Measurements from ENCODE around the gene SIL1. TPM values are rescaled to one million over a fixed set of nuclear protein-coding genes. Genes with fewer than 3 reads are reported as not detected.
"Not testable (repeated sequence)": the region's sequence is repeated elsewhere in the genome, so short reads cannot be mapped to it uniquely, and the experiment has no call there.

Gene SIL1
- total and polyA plus RNA-seq, 2 donors (not counting 1 experiment from before 2014, with no cell fraction given): 66.4 to 85.5 TPM

- TF ChIP-seq CTCF (conservative IDR thresholded peaks at IDR 0.05 in 1 of 2, IDR thresholded peaks at IDR 0.05 in 1 of 2; ENCODE audit: low read depth in 1 of 2, low read length in 2 of 2) (no peak), EZH2 (IDR thresholded peaks at IDR 0.05; ENCODE audit: low read length, missing control alignments) (no peak)
- Histone ChIP-seq H3K4me3 (replicated peaks in 1 of 4; ENCODE audit: control extremely low read depth in 1 of 4, insufficient read depth in 1 of 4, low read depth in 3 of 4, low read length in 4 of 4) (no peak overlapping the region), H3K27ac (ENCODE audit: insufficient read depth, low read length) (no peak overlapping the region), H4K20me1 (ENCODE audit: control insufficient read depth, extremely low read depth, insufficient read depth, low read length) (no peaks in the 10 kb centered on the region), H3K27me3 (ENCODE audit: control insufficient read depth, insufficient read depth, low read length) (no peaks in the 10 kb centered on the region), H3K9me3 (ENCODE audit: control insufficient read depth, insufficient read depth, low read depth, low read length) (no peaks in the 10 kb centered on the region), H3K9ac (ENCODE audit: insufficient read depth, low read length) (no peak overlapping the region), H3K4me2 (ENCODE audit: extremely low read depth, insufficient read depth, low read length) (no peak overlapping the region), H3K36me3 (ENCODE audit: control insufficient read depth, insufficient read depth, low read length) (no peaks in the 10 kb centered on the region), H2AFZ (ENCODE audit: low read length) (no peak overlapping the region), H3K4me1 (ENCODE audit: control insufficient read depth, extremely low read depth, insufficient read depth, low read length) (peaks cover 7% of the 10 kb centered on the region), H3K79me2 (ENCODE audit: control insufficient read depth, insufficient read depth, low read length) (no peaks in the 10 kb centered on the region)
- peak in 1 of 2 donors; percentile 49 for DNase-seq (ENCODE audit: low read depth in 2 of 2)
Measured at GRCh38 chr5:139061856-139062255, 136.3 kb downstream of the SIL1 start.

GRCh38 chr5:139061274-139061673 lies 136.9 kb downstream of the SIL1 start:
- DNase-seq (ENCODE audit: low read depth in 2 of 2): peak; percentile 42 to 84
- H3K4me1 ChIP-seq (ENCODE audit: control insufficient read depth, extremely low read depth, insufficient read depth, low read length): peaks cover 7% of the 10 kb centered on the region
- H3K79me2 ChIP-seq (ENCODE audit: control insufficient read depth, insufficient read depth, low read length): no peaks in the 10 kb centered on the region
- H3K4me2 ChIP-seq (ENCODE audit: extremely low read depth, insufficient read depth, low read length): peak overlapping the region; percentile 6
- TF ChIP-seq CTCF (conservative IDR thresholded peaks at IDR 0.05 in 1 of 2, IDR thresholded peaks at IDR 0.05 in 1 of 2; ENCODE audit: low read depth in 1 of 2, low read length in 2 of 2) (no peak), EZH2 (IDR thresholded peaks at IDR 0.05; ENCODE audit: low read length, missing control alignments) (no peak)
- H2AFZ ChIP-seq (ENCODE audit: low read length): no peak overlapping the region
- no peaks in the 10 kb centered on the region for H4K20me1 ChIP-seq (ENCODE audit: control insufficient read depth, extremely low read depth, insufficient read depth, low read length)
- H3K36me3 ChIP-seq (ENCODE audit: control insufficient read depth, insufficient read depth, low read length): no peaks in the 10 kb centered on the region
- no peaks in the 10 kb centered on the region for H3K9me3 ChIP-seq (ENCODE audit: control insufficient read depth, insufficient read depth, low read depth, low read length)
- H3K9ac ChIP-seq (ENCODE audit: insufficient read depth, low read length): no peak overlapping the region
- no peak overlapping the region for H3K27ac ChIP-seq (ENCODE audit: insufficient read depth, low read length)
- H3K4me3 ChIP-seq (replicated peaks in 1 of 4; ENCODE audit: control extremely low read depth in 1 of 4, insufficient read depth in 1 of 4, low read depth in 3 of 4, low read length in 4 of 4): no peak overlapping the region
- no peaks in the 10 kb centered on the region for H3K27me3 ChIP-seq (ENCODE audit: control insufficient read depth, insufficient read depth, low read length)

DNA sequence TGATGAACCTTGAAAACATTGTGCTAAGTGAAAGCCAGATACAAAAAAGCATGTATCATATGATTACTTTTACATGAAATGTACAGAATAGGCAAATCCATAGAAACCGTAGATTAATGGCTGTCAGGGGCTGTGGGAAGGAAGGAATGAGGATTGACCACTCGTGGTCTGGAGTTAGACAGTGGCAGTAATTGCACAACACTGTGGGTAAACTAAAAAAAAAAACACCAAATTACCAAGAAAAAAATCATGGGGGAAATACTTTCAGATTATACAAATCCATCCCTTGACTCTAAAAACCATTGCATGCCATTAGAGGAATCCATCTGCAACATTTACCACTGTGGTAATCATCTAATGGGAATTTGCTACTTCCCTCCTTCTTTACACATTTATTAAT lies 140.0 kb downstream of the SIL1 start:
- H3K27ac ChIP-seq (ENCODE audit: insufficient read depth, low read length): no peak overlapping the region
- H3K4me3 ChIP-seq (replicated peaks in 1 of 4; ENCODE audit: control extremely low read depth in 1 of 4, insufficient read depth in 1 of 4, low read depth in 3 of 4, low read length in 4 of 4): no peak overlapping the region
- peak; percentile 55 to 75 for DNase-seq (ENCODE audit: low read depth in 2 of 2)
- no peak overlapping the region for H3K4me2 ChIP-seq (ENCODE audit: extremely low read depth, insufficient read depth, low read length)
- no peaks in the 10 kb centered on the region for H3K27me3 ChIP-seq (ENCODE audit: control insufficient read depth, insufficient read depth, low read length)
- H4K20me1 ChIP-seq (ENCODE audit: control insufficient read depth, extremely low read depth, insufficient read depth, low read length): no peaks in the 10 kb centered on the region
- TF ChIP-seq CTCF (conservative IDR thresholded peaks at IDR 0.05 in 1 of 2, IDR thresholded peaks at IDR 0.05 in 1 of 2; ENCODE audit: low read depth in 1 of 2, low read length in 2 of 2) (no peak), EZH2 (IDR thresholded peaks at IDR 0.05; ENCODE audit: low read length, missing control alignments) (no peak)
- no peak overlapping the region for H2AFZ ChIP-seq (ENCODE audit: low read length)
- H3K36me3 ChIP-seq (ENCODE audit: control insufficient read depth, insufficient read depth, low read length): no peaks in the 10 kb centered on the region
- no peak overlapping the region for H3K9ac ChIP-seq (ENCODE audit: insufficient read depth, low read length)
- H3K79me2 ChIP-seq (ENCODE audit: control insufficient read depth, insufficient read depth, low read length): no peaks in the 10 kb centered on the region
- H3K4me1 ChIP-seq (ENCODE audit: control insufficient read depth, extremely low read depth, insufficient read depth, low read length): peaks cover 7% of the 10 kb centered on the region
- no peaks in the 10 kb centered on the region for H3K9me3 ChIP-seq (ENCODE audit: control insufficient read depth, insufficient read depth, low read depth, low read length)

- H3K27me3 ChIP-seq (ENCODE audit: control insufficient read depth, insufficient read depth, low read length); H3K4me3 ChIP-seq (replicated peaks in 1 of 4; ENCODE audit: control extremely low read depth in 1 of 4, insufficient read depth in 1 of 4, low read depth in 3 of 4, low read length in 4 of 4); H3K9me3 ChIP-seq (ENCODE audit: control insufficient read depth, insufficient read depth, low read depth, low read length); H2AFZ ChIP-seq (ENCODE audit: low read length); DNase-seq (ENCODE audit: low read depth in 2 of 2); H3K79me2 ChIP-seq (ENCODE audit: control insufficient read depth, insufficient read depth, low read length); H3K4me1 ChIP-seq (ENCODE audit: control insufficient read depth, extremely low read depth, insufficient read depth, low read length); H3K4me2 ChIP-seq (ENCODE audit: extremely low read depth, insufficient read depth, low read length); H3K9ac ChIP-seq (ENCODE audit: insufficient read depth, low read length); H3K36me3 ChIP-seq (ENCODE audit: control insufficient read depth, insufficient read depth, low read length); H4K20me1 ChIP-seq (ENCODE audit: control insufficient read depth, extremely low read depth, insufficient read depth, low read length); H3K27ac ChIP-seq (ENCODE audit: insufficient read depth, low read length): not testable (repeated sequence)
Measured at GRCh38 chr5:139057045-139057939, 140.9 kb downstream of the SIL1 start.

All from fibroblast of lung (primary cell).